ENCODE measurements around the gene ITM2C. TPM values are rescaled to one million over a fixed set of nuclear protein-coding genes. Genes with fewer than 3 reads are reported as not detected.

ITM2C gene
- total and polyA plus RNA-seq, 2 donors (not counting 1 experiment from before 2014, with no cell fraction given), result 36.9 to 62.8 TPM

- no peaks in the 10 kb centered on the region for H3K9me3 Mint-ChIP-seq (ENCODE audit: insufficient read depth)
- no peak overlapping the region for H3K27ac Mint-ChIP-seq
- no peak overlapping the region for H3K9ac ChIP-seq (ENCODE audit: low read length)
- no peak overlapping the region for H3K27ac ChIP-seq (ENCODE audit: low read length in 2 of 2)
- TF ChIP-seq EZH2 (IDR thresholded peaks at IDR 0.05; ENCODE audit: borderline replicate concordance, insufficient read depth, low read depth, low read length, poor library complexity, severe bottlenecking), result no peak
- TF ChIP-seq, protein P1, sequence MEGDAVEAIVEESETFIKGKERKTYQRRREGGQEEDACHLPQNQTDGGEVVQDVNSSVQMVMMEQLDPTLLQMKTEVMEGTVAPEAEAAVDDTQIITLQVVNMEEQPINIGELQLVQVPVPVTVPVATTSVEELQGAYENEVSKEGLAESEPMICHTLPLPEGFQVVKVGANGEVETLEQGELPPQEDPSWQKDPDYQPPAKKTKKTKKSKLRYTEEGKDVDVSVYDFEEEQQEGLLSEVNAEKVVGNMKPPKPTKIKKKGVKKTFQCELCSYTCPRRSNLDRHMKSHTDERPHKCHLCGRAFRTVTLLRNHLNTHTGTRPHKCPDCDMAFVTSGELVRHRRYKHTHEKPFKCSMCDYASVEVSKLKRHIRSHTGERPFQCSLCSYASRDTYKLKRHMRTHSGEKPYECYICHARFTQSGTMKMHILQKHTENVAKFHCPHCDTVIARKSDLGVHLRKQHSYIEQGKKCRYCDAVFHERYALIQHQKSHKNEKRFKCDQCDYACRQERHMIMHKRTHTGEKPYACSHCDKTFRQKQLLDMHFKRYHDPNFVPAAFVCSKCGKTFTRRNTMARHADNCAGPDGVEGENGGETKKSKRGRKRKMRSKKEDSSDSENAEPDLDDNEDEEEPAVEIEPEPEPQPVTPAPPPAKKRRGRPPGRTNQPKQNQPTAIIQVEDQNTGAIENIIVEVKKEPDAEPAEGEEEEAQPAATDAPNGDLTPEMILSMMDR (IDR thresholded peaks at IDR 0.05), result no peak
- ChIA-PET CTCF (interaction anchor here (0.7 to 5.4 kb wide), 18 partner anchors 10 to 386 kb away, joined by 3 to 91 read pairs (median 4); partner anchors contain the start of genes GPR55 and ITM2C), POLR2A (no interaction called here)
- H3K79me2 ChIP-seq (ENCODE audit: control insufficient read depth, insufficient read depth, low read length), result no peaks in the 10 kb centered on the region
- H3K9me3 ChIP-seq (ENCODE audit: control extremely low read depth in 1 of 3, control insufficient read depth in 2 of 3, insufficient read depth in 1 of 3, low read length in 2 of 3), result no peaks in the 10 kb centered on the region
- no peak overlapping the region for H3K4me3 Mint-ChIP-seq
- no peaks in the 10 kb centered on the region for H3K27me3 Mint-ChIP-seq
- peaks cover 19% of the 10 kb centered on the region for H3K4me1 Mint-ChIP-seq
- no peaks in the 10 kb centered on the region for H3K27me3 ChIP-seq (replicated peaks in 1 of 4; ENCODE audit: control extremely low read depth in 1 of 4, control insufficient read depth in 3 of 4, insufficient read depth in 4 of 4, low read length in 3 of 4)
- H2AFZ ChIP-seq (ENCODE audit: insufficient read depth, low read depth, low read length, poor library complexity, severe bottlenecking), result no peak overlapping the region
- H3K4me1 ChIP-seq (ENCODE audit: control insufficient read depth in 2 of 2, insufficient read depth in 2 of 2, low read length in 2 of 2), result peaks cover 0 to 12% of the 10 kb centered on the region in 2 donors
- H4K20me1 ChIP-seq (ENCODE audit: control insufficient read depth, insufficient read depth, low read length, poor library complexity, severe bottlenecking), result no peaks in the 10 kb centered on the region
- no CpG with 5 or more reads among the region's 5 CpGs for WGBS (ENCODE audit: insufficient coverage)
- no peak overlapping the region for H3K4me2 ChIP-seq (replicated peaks; ENCODE audit: low read depth, low read length, poor library complexity, severe bottlenecking)
- ATAC-seq (ENCODE audit: low read depth), result no peak
- H3K4me3 ChIP-seq (ENCODE audit: control extremely low read depth in 1 of 5, extremely low read depth in 1 of 5, insufficient read depth in 1 of 5, low read depth in 2 of 5, low read length in 4 of 5), result no peak overlapping the region
- no peaks in the 10 kb centered on the region for H3K36me3 ChIP-seq (replicated peaks in 1 of 2; ENCODE audit: control extremely low read depth in 1 of 2, control insufficient read depth in 1 of 2, extremely low read depth in 1 of 2, insufficient read depth in 2 of 2, low read length in 1 of 2)
- intact Hi-C loops (cut with micrococcal nuclease), result loop anchor here (1.0 kb wide), 3 partner anchors 48 to 88 kb away; partner anchors contain the start of gene ITM2C
- no peak for DNase-seq
These were observed 48.0 kb downstream of the ITM2C start for GRCh38 chr2:230912724-230913123.

DNA sequence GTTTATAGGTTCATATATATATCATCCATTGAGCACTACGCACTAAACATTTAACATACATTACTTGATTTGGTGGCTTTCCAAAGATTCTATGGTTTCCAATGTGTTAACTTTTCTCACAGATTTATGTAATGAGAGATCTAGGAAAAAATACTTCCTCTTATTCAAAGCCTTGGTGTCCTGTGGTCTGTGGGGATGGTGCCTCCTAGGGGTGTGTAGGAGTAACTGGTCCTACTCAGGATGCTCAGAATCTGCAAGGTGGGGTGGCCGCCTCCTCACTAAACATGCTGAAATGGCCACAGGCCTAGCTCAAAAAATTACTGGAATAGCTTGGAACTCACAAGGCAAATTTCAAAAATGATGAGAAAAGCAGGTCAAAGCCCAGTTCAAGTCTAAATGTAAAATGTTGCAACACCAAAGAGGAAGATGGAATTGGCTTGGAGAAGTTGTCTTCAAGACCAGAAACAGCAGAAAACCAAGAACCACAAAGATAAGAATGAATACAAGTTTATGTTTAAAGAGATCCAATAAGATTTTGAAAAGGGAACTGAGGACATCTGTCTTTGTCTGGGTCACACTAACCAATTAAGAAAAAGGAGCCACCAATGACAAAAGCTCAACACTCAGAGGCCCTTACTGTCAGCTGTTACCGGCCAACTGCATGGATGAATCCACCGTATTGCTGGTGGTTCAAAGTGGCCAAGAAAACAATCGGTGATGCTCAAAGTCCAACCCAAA lies 48.8 kb downstream of the ITM2C start:
- Histone ChIP-seq H3K36me3 (replicated peaks in 1 of 2; ENCODE audit: control extremely low read depth in 1 of 2, control insufficient read depth in 1 of 2, extremely low read depth in 1 of 2, insufficient read depth in 2 of 2, low read length in 1 of 2) (no peaks in the 10 kb centered on the region), H3K9ac (ENCODE audit: low read length) (no peak overlapping the region), H3K9me3 (ENCODE audit: control extremely low read depth in 1 of 3, control insufficient read depth in 2 of 3, insufficient read depth in 1 of 3, low read length in 2 of 3) (no peaks in the 10 kb centered on the region), H4K20me1 (ENCODE audit: control insufficient read depth, insufficient read depth, low read length, poor library complexity, severe bottlenecking) (no peaks in the 10 kb centered on the region), H3K4me2 (replicated peaks; ENCODE audit: low read depth, low read length, poor library complexity, severe bottlenecking) (no peak overlapping the region), H3K79me2 (ENCODE audit: control insufficient read depth, insufficient read depth, low read length) (no peaks in the 10 kb centered on the region), H2AFZ (ENCODE audit: insufficient read depth, low read depth, low read length, poor library complexity, severe bottlenecking) (no peak overlapping the region), H3K27me3 (replicated peaks in 1 of 4; ENCODE audit: control extremely low read depth in 1 of 4, control insufficient read depth in 3 of 4, insufficient read depth in 4 of 4, low read length in 3 of 4) (no peaks in the 10 kb centered on the region), H3K27ac (ENCODE audit: low read length in 2 of 2) (no peak overlapping the region), H3K4me3 (ENCODE audit: control extremely low read depth in 1 of 5, extremely low read depth in 1 of 5, insufficient read depth in 1 of 5, low read depth in 2 of 5, low read length in 4 of 5) (no peak overlapping the region), H3K4me1 (ENCODE audit: control insufficient read depth in 2 of 2, insufficient read depth in 2 of 2, low read length in 2 of 2) (peaks cover 0 to 10% of the 10 kb centered on the region in 2 donors)
- WGBS (ENCODE audit: insufficient coverage), result 73% methylated on average over 3 of the region's 5 CpGs
- DNase-seq, result peak; percentile 82
- ChIA-PET POLR2A (no interaction called here), CTCF (interaction anchor here (0.6 to 5.4 kb wide), 22 partner anchors 10 to 385 kb away, joined by 3 to 91 read pairs (median 4); partner anchors contain the start of genes GPR55 and ITM2C)
- H3K27me3 Mint-ChIP-seq, result no peaks in the 10 kb centered on the region
- H3K9me3 Mint-ChIP-seq (ENCODE audit: insufficient read depth), result no peaks in the 10 kb centered on the region
- TF ChIP-seq EZH2 (IDR thresholded peaks at IDR 0.05; ENCODE audit: borderline replicate concordance, insufficient read depth, low read depth, low read length, poor library complexity, severe bottlenecking), result no peak
- TF ChIP-seq, protein P1 (IDR thresholded peaks at IDR 0.05), result peak; percentile 80
- intact Hi-C loops (cut with micrococcal nuclease), result loop anchor here (1.0 kb wide), 3 partner anchors 49 to 89 kb away; partner anchors contain the start of gene ITM2C
- H3K27ac Mint-ChIP-seq, result no peak overlapping the region
- H3K4me3 Mint-ChIP-seq, result no peak overlapping the region
- peaks cover 16% of the 10 kb centered on the region for H3K4me1 Mint-ChIP-seq
- peak; percentile 87 for ATAC-seq (ENCODE audit: low read depth)
